WI38 (cell line): ENCODE data around the gene KDM4C.

Experiments
- H3K4me3 ChIP-seq: 2 replicates; pipeline ENCODE4 v1.5.1; 2011; ENCODE audit warnings: low read depth, mild to moderate bottlenecking, control low read depth, low read length
- CTCF ChIP-seq: IDR thresholded peaks from 2 replicates; pipeline ENCODE4 v1.5.1; 2012; ENCODE audit warnings: low read depth, mild to moderate bottlenecking, control low read depth, low read length

KDM4C gene

GRCh38 chr9:7144265-7145046 is 386.7 kb downstream of the KDM4C start:
- no peak overlapping the region for H3K4me3 ChIP-seq
- no peak for TF ChIP-seq CTCF

- no peak for TF ChIP-seq CTCF
- H3K4me3 ChIP-seq, result peak overlapping the region; percentile 25; the same call in 1 of the 2 replicates
These were observed 387.7 kb downstream of the KDM4C start for GRCh38 chr9:7145361-7146069.

GRCh38 chr9:7146582-7146981 is 388.8 kb downstream of the KDM4C start:
- TF ChIP-seq CTCF, result no peak
- H3K4me3 ChIP-seq, result no peak overlapping the region

GRCh38 chr9:7147121-7148090 is 389.6 kb downstream of the KDM4C start:
- no peak for TF ChIP-seq CTCF
- no peak overlapping the region for H3K4me3 ChIP-seq

- TF ChIP-seq CTCF, result no peak
- H3K4me3 ChIP-seq, result no peak overlapping the region
These were observed 390.5 kb downstream of the KDM4C start for GRCh38 chr9:7148243-7148765.

GRCh38 chr9:7149258-7149657 is 391.5 kb downstream of the KDM4C start:
- no peak overlapping the region for H3K4me3 ChIP-seq
- TF ChIP-seq CTCF, result no peak
